DOHH2 (cell line): Measurements from ENCODE around the gene CHMP5.

Experiments used
- H3F3A ChIP-seq: fragments of 200-600 bp; sonication (generic), shearing (Covaris generic); 2 replicates; pipeline ENCODE4 v1.6.0; 2016; ENCODE audit warnings: antibody characterized with exemption, mild to moderate bottlenecking; ENCODE audit not compliant: control insufficient read depth, insufficient read depth
- H3K27ac ChIP-seq: fragments of 200-600 bp; sonication (generic); 2 replicates; pipeline ENCODE4 v1.5.1; 2014; ENCODE audit warnings: low read depth, mild to moderate bottlenecking, low read length, moderate library complexity
- H3K27me3 ChIP-seq: fragments of 200-600 bp; sonication (generic); 2 replicates; pipeline ENCODE4 v1.6.1; 2014; ENCODE audit warnings: mild to moderate bottlenecking, low read length, mixed read lengths; ENCODE audit not compliant: control insufficient read depth
- H3K36me3 ChIP-seq: fragments of 200-600 bp; sonication (generic); 2 replicates; pipeline ENCODE4 v1.6.1; 2014; ENCODE audit warnings: mild to moderate bottlenecking, low read length, moderate library complexity, mixed read lengths; ENCODE audit not compliant: control insufficient read depth
- H3K4me1 ChIP-seq: fragments of 200-600 bp; sonication (generic); 2 replicates; pipeline ENCODE4 v1.6.1; 2014; ENCODE audit warnings: mild to moderate bottlenecking, low read length, mixed read lengths; ENCODE audit not compliant: control insufficient read depth
- H3K4me2 ChIP-seq: fragments of 200-600 bp; sonication (generic); 2 replicates; pipeline ENCODE4 v1.6.0; 2014; ENCODE audit warnings: mild to moderate bottlenecking, low read length, moderate library complexity
- H3K4me3 ChIP-seq: fragments of 200-600 bp; sonication (generic); 2 replicates; pipeline ENCODE4 v1.5.1; 2014; ENCODE audit warnings: mild to moderate bottlenecking, low read length, mixed read lengths
- H3K79me2 ChIP-seq: fragments of 200-600 bp; sonication (generic); 2 replicates; pipeline ENCODE4 v1.6.1; 2014; ENCODE audit warnings: mild to moderate bottlenecking, low read length, mixed read lengths; ENCODE audit not compliant: control insufficient read depth
- H3K9me2 ChIP-seq: fragments of 200-600 bp; sonication (generic); replicated peaks from 2 replicates; pipeline ENCODE4 v1.6.1; 2014; ENCODE audit warnings: mild to moderate bottlenecking, low read length, mixed read lengths; ENCODE audit not compliant: control insufficient read depth
- H3K9me3 ChIP-seq: fragments of 200-600 bp; sonication (generic); 2 replicates; pipeline ENCODE4 v1.6.1; 2014; ENCODE audit warnings: antibody characterized with exemption, low read length, mixed read lengths; ENCODE audit not compliant: control insufficient read depth, insufficient read depth
- H4K20me1 ChIP-seq: fragments of 200-600 bp; sonication (generic); 2 replicates; pipeline ENCODE4 v1.6.0; 2014; ENCODE audit warnings: low read depth, mild to moderate bottlenecking, antibody characterized with exemption, low read length, moderate library complexity; ENCODE audit not compliant: control insufficient read depth, insufficient read depth
- CTCF ChIP-seq: fragments of 200-600 bp; sonication (generic); IDR thresholded peaks from one replicate; pipeline ENCODE4 v1.5.1; 2014; ENCODE audit warnings: antibody characterized with exemption, mild to moderate bottlenecking, low read depth, low read length; ENCODE audit not compliant: poor library complexity, severe bottlenecking
- EZH2phosphoT487 ChIP-seq: fragments of 200-600 bp; sonication (generic); IDR thresholded peaks from 2 replicates; pipeline ENCODE4 v1.6.1; 2017; ENCODE audit warnings: borderline replicate concordance, mild to moderate bottlenecking, antibody characterized with exemption, low read length, moderate library complexity, mixed read lengths

Gene CHMP5

DNA sequence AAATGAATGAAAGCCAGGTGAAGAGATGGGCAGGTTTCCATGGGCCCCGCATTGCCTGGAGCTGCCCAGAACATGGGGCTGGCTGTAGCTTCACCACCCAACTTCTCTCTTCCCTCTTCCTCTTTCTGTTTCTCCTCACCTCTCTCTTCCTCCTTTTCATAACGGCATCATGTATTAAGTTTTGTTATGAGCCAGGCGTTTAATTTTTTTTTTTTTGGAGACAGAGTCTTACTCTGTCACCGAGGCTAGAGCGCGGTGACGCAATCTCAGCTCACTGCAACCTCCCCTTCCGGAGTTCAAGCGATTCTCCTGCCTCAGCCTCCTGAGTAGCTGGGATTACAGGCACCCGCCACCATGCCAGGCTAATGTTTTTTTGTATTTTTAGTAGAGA, 37.8 kb upstream of the CHMP5 start:
- Histone ChIP-seq H3F3A (no peaks in the 10 kb centered on the region), H3K36me3 (no peaks in the 10 kb centered on the region), H3K27me3 (peaks cover 9% of the 10 kb centered on the region), H4K20me1 (no peaks in the 10 kb centered on the region), H3K4me3 (no peak overlapping the region), H3K27ac (no peak overlapping the region), H3K4me2 (no peak overlapping the region), H3K9me3 (no peaks in the 10 kb centered on the region), H3K4me1 (peaks cover 16% of the 10 kb centered on the region), H3K79me2 (no peaks in the 10 kb centered on the region), H3K9me2 (no peaks in the 10 kb centered on the region)
- no peak for TF ChIP-seq EZH2phosphoT487
- no peak for TF ChIP-seq CTCF

- Histone ChIP-seq H3K27ac (no peak overlapping the region), H3K9me3 (no peaks in the 10 kb centered on the region), H3K36me3 (no peaks in the 10 kb centered on the region), H3K27me3 (peaks cover 6% of the 10 kb centered on the region), H3K4me1 (peaks cover 13% of the 10 kb centered on the region), H3K4me3 (no peak overlapping the region), H3K4me2 (no peak overlapping the region), H3F3A (no peaks in the 10 kb centered on the region), H3K79me2 (no peaks in the 10 kb centered on the region), H3K9me2 (no peaks in the 10 kb centered on the region), H4K20me1 (no peaks in the 10 kb centered on the region)
- no peak for TF ChIP-seq EZH2phosphoT487
- TF ChIP-seq CTCF: no peak
Measured at GRCh38 chr9:33227741-33228140, 37.1 kb upstream of the CHMP5 start.

- no peak for TF ChIP-seq EZH2phosphoT487
- no peak for TF ChIP-seq CTCF
- Histone ChIP-seq H3K79me2 (no peaks in the 10 kb centered on the region), H4K20me1 (no peaks in the 10 kb centered on the region), H3K4me2 (no peak overlapping the region), H3K9me3 (no peaks in the 10 kb centered on the region), H3K4me1 (peaks cover 13% of the 10 kb centered on the region), H3K9me2 (no peaks in the 10 kb centered on the region), H3K36me3 (no peaks in the 10 kb centered on the region), H3F3A (no peaks in the 10 kb centered on the region), H3K27ac (no peak overlapping the region), H3K27me3 (peaks cover under 1% of the 10 kb centered on the region), H3K4me3 (no peak overlapping the region)
Measured at GRCh38 chr9:33228606-33229005, 36.2 kb upstream of the CHMP5 start.
